Lower leg skin (tissue), 3 donors: ENCODE results near the gene MTOR.

ENCODE experiments used
- CTCF ChIP-seq, 3 donors: fragments of 450-650 bp; IDR thresholded peaks; one replicate each; pipeline ENCODE4 v1.5.1; 2016; ENCODE audit warnings: antibody characterized with exemption in 3 of 3, mild to moderate bottlenecking in 3 of 3, moderate library complexity in 2 of 3
- POLR2A ChIP-seq, 2 donors: fragments of 450-650 bp; IDR thresholded peaks; one replicate each; pipeline ENCODE4 v1.6.1; 2016 to 2017; ENCODE audit warnings: antibody characterized with exemption in 2 of 2, mild to moderate bottlenecking in 1 of 2, moderate library complexity in 1 of 2

- TF ChIP-seq CTCF (IDR thresholded peaks at IDR 0.05) (no peak), POLR2A (IDR thresholded peaks at IDR 0.05) (no peak)
Observed at GRCh38 chr1:11170102-11170501, 92.2 kb downstream of the MTOR start.
